HEK293 (cell line): ENCODE results near the gene PTP4A1.
A peak's percentile ranks its signal among the peaks of the same experiment; 100 is the strongest.

ENCODE experiments used
- BCL11A ChIP-seq: fragments of 450-650 bp; formaldehyde crosslinking; IDR thresholded peaks from 2 replicates; pipeline ENCODE4 v1.5.1; 2016; ENCODE audit warnings: low read depth, missing biosample characterization, missing genetic modification characterization
- GFI1B ChIP-seq: fragments of 450-650 bp; formaldehyde crosslinking; IDR thresholded peaks from 2 replicates; pipeline ENCODE4 v1.5.1; 2016; ENCODE audit warnings: missing biosample characterization, missing genetic modification characterization
- GLIS2 ChIP-seq: fragments of 450-650 bp; formaldehyde crosslinking; IDR thresholded peaks from 2 replicates; pipeline ENCODE4 v1.5.1; 2016; ENCODE audit warnings: missing biosample characterization, missing genetic modification characterization
- HOXD13 ChIP-seq: sonication (generic); formaldehyde crosslinking; IDR thresholded peaks from 2 replicates; pipeline ENCODE4 v1.8.0; 2022; ENCODE audit warnings: missing genetic modification reagents, borderline replicate concordance
- IKZF3 ChIP-seq: fragments of 450-650 bp; IDR thresholded peaks from 2 replicates; pipeline ENCODE4 v1.5.0; 2018; ENCODE audit warnings: missing biosample characterization, mild to moderate bottlenecking, missing genetic modification characterization, moderate library complexity
- KLF16 ChIP-seq: fragments of 450-650 bp; formaldehyde crosslinking; IDR thresholded peaks from 2 replicates; pipeline ENCODE4 v1.5.1; 2017; ENCODE audit warnings: missing biosample characterization, missing genetic modification characterization
- KLF8 ChIP-seq: fragments of 450-650 bp; formaldehyde crosslinking; IDR thresholded peaks from 2 replicates; pipeline ENCODE4 v1.5.1; 2016; ENCODE audit warnings: missing biosample characterization, missing genetic modification characterization
- KLF9 ChIP-seq: fragments of 450-650 bp; formaldehyde crosslinking; IDR thresholded peaks from 2 replicates; pipeline ENCODE4 v1.5.1; 2016; ENCODE audit warnings: missing biosample characterization, missing genetic modification characterization, low read depth
- MYNN ChIP-seq: fragments of 450-650 bp; formaldehyde crosslinking; IDR thresholded peaks from 2 replicates; pipeline ENCODE4 v1.5.1; 2016; ENCODE audit warnings: missing biosample characterization, missing genetic modification characterization, borderline replicate concordance
- TCF7L2 ChIP-seq: IDR thresholded peaks from 2 replicates; pipeline ENCODE4 v1.6.1; 2011; ENCODE audit warnings: low read depth, mild to moderate bottlenecking, inconsistent platforms, low read length, moderate library complexity, borderline replicate concordance
- ZBTB21 ChIP-seq: fragments of 450-650 bp; formaldehyde crosslinking; IDR thresholded peaks from 2 replicates; pipeline ENCODE4 v1.5.1; 2017; ENCODE audit warnings: missing biosample characterization, missing genetic modification characterization
- ZBTB7A ChIP-seq: fragments of 450-650 bp; formaldehyde crosslinking; IDR thresholded peaks from 2 replicates; pipeline ENCODE4 v1.5.1; 2016; ENCODE audit warnings: low read depth, missing biosample characterization, missing genetic modification characterization
- ZFP3 ChIP-seq: fragments of 450-650 bp; formaldehyde crosslinking; IDR thresholded peaks from 2 replicates; pipeline ENCODE4 v1.5.1; 2016; ENCODE audit warnings: low read depth, missing biosample characterization, missing genetic modification characterization
- ZNF155 ChIP-seq: fragments of 450-650 bp; formaldehyde crosslinking; IDR thresholded peaks from 2 replicates; pipeline ENCODE4 v1.5.1; 2016; ENCODE audit warnings: missing biosample characterization, missing genetic modification characterization
- ZNF169 ChIP-seq: fragments of 450-650 bp; formaldehyde crosslinking; IDR thresholded peaks from 2 replicates; pipeline ENCODE4 v1.5.1; 2016; ENCODE audit warnings: missing biosample characterization, missing genetic modification characterization
- ZNF174 ChIP-seq: fragments of 450-650 bp; formaldehyde crosslinking; IDR thresholded peaks from 2 replicates; pipeline ENCODE4 v1.5.0; 2017; ENCODE audit warnings: missing biosample characterization, mild to moderate bottlenecking, missing genetic modification characterization
- ZNF26 ChIP-seq: fragments of 450-650 bp; formaldehyde crosslinking; IDR thresholded peaks from 2 replicates; pipeline ENCODE4 v1.5.1; 2016; ENCODE audit warnings: missing biosample characterization, missing genetic modification characterization
- ZNF341 ChIP-seq: fragments of 450-650 bp; formaldehyde crosslinking; IDR thresholded peaks from 2 replicates; pipeline ENCODE4; 2016; ENCODE audit warnings: low read depth, missing biosample characterization, missing genetic modification characterization
- ZNF366 ChIP-seq: fragments of 450-650 bp; formaldehyde crosslinking; conservative IDR thresholded peaks from 2 replicates; pipeline ENCODE4 v1.5.1; 2016; ENCODE audit warnings: missing biosample characterization, missing genetic modification characterization
- ZNF416 ChIP-seq: fragments of 450-650 bp; formaldehyde crosslinking; IDR thresholded peaks from 2 replicates; pipeline ENCODE4 v1.5.1; 2016; ENCODE audit warnings: missing biosample characterization, missing genetic modification characterization
- ZNF449 ChIP-seq: fragments of 450-650 bp; formaldehyde crosslinking; IDR thresholded peaks from 2 replicates; pipeline ENCODE4 v1.5.1; 2017; ENCODE audit warnings: missing biosample characterization, mild to moderate bottlenecking, missing genetic modification characterization, moderate library complexity
- ZNF501 ChIP-seq: fragments of 450-650 bp; formaldehyde crosslinking; IDR thresholded peaks from 2 replicates; pipeline ENCODE4 v1.5.1; 2016; ENCODE audit warnings: missing biosample characterization, missing genetic modification characterization
- ZNF529 ChIP-seq: fragments of 450-650 bp; formaldehyde crosslinking; IDR thresholded peaks from 2 replicates; pipeline ENCODE4 v1.5.1; 2017; ENCODE audit warnings: missing genetic modification characterization, missing biosample characterization; ENCODE audit not compliant: insufficient replicate concordance
- ZNF549 ChIP-seq: fragments of 450-650 bp; IDR thresholded peaks from 2 replicates; pipeline ENCODE4 v1.5.1; 2018; ENCODE audit warnings: missing biosample characterization, missing genetic modification characterization, mild to moderate bottlenecking, inconsistent platforms, moderate library complexity
- ZNF555 ChIP-seq: fragments of 450-650 bp; formaldehyde crosslinking; conservative IDR thresholded peaks from 2 replicates; pipeline ENCODE4 v1.5.1; 2017; ENCODE audit warnings: missing biosample characterization, mild to moderate bottlenecking, missing genetic modification characterization, inconsistent platforms
- ZNF571 ChIP-seq: fragments of 450-650 bp; formaldehyde crosslinking; IDR thresholded peaks from 2 replicates; pipeline ENCODE4 v1.5.0; 2017; ENCODE audit warnings: missing biosample characterization, missing genetic modification characterization
- ZNF580 ChIP-seq: fragments of 450-650 bp; formaldehyde crosslinking; IDR thresholded peaks from 2 replicates; pipeline ENCODE4 v1.5.1; 2016; ENCODE audit warnings: missing biosample characterization, missing genetic modification characterization
- ZNF585B ChIP-seq: fragments of 450-650 bp; formaldehyde crosslinking; IDR thresholded peaks from 2 replicates; pipeline ENCODE4 v1.5.1; 2016; ENCODE audit warnings: missing biosample characterization, missing genetic modification characterization
- ZNF610 ChIP-seq: fragments of 450-650 bp; formaldehyde crosslinking; IDR thresholded peaks from 2 replicates; pipeline ENCODE4 v1.5.1; 2016; ENCODE audit warnings: missing biosample characterization, missing genetic modification characterization, borderline replicate concordance
- ZNF660 ChIP-seq: fragments of 450-650 bp; IDR thresholded peaks from 2 replicates; pipeline ENCODE4 v1.5.1; 2018; ENCODE audit warnings: missing biosample characterization, mild to moderate bottlenecking, missing genetic modification characterization
- ZNF670 ChIP-seq: fragments of 450-650 bp; formaldehyde crosslinking; IDR thresholded peaks from 2 replicates; pipeline ENCODE4 v1.5.1; 2016; ENCODE audit warnings: missing biosample characterization, missing genetic modification characterization, low read depth
- ZNF701 ChIP-seq: fragments of 450-650 bp; formaldehyde crosslinking; IDR thresholded peaks from 2 replicates; pipeline ENCODE4 v1.5.1; 2016; ENCODE audit warnings: missing biosample characterization, missing genetic modification characterization
- ZSCAN16 ChIP-seq: fragments of 450-650 bp; formaldehyde crosslinking; IDR thresholded peaks from 2 replicates; pipeline ENCODE4 v1.5.1; 2016; ENCODE audit warnings: missing biosample characterization, missing genetic modification characterization
- TF ChIP-seq, protein P1 (sequence below): fragments of 450-650 bp; formaldehyde crosslinking; IDR thresholded peaks from 2 replicates; pipeline ENCODE4 v1.5.1; 2016; ENCODE audit warnings: missing biosample characterization, missing genetic modification characterization, low read depth
- TF ChIP-seq, protein P2 (sequence below): fragments of 450-650 bp; formaldehyde crosslinking; IDR thresholded peaks from 2 replicates; pipeline ENCODE4 v1.5.1; 2016; ENCODE audit warnings: missing biosample characterization, missing genetic modification characterization, low read depth

Gene PTP4A1

DNA sequence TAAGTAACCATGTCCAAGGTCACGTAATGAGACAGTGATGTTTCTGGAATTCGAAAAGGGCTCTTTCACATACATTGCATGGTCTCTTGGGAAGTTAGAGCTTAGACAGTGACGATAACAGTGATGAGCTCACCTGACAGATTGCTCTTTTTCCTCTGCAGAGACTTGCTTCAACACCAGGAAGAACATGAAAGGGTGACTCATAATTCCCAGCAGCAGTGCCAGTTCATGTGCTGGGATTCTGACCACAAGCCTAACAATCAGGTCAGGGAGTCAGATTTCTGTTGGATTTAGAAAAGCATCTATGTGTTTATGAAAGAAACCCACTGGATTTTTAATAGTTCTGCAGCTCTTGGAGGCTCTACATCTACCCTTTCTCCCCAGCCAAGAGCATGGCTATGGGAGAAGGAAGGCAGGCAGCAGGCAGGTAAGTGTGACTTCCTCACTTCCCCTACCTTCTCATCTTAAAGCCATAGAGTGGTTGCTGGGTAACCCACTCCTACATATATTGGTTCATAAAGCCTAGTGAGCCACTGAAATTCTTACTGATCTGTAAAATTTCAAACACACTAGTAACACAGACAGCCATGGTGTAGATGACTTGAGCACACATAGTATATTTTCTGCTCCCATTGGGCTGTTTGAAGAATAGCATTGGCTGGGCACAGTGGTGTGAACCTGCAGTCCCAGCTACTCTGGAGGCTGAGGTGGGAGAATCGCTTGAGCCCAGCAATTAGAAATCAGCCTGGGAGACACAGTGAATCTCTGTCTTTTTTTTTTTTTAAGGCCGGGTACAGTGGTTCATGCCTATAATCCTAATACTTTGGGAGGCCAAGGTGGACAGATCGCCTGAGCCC lies 44.4 kb upstream of the PTP4A1 start (continued):
- TF ChIP-seq ZNF610 (tag by site-specific recombination) (no peak), ZBTB21 (tag by site-specific recombination) (peak; percentile 66), ZNF549 (no peak), ZNF416 (tag by site-specific recombination) (no peak), ZNF341 (tag by site-specific recombination) (no peak), KLF9 (no peak), HOXD13 (CRISPR knock-in tag) (no peak), ZNF585B (tag by site-specific recombination) (no peak), KLF8 (peak; percentile 66), ZSCAN16 (tag by site-specific recombination) (no peak), ZNF555 (tag by site-specific recombination) (no peak), ZNF174 (tag by site-specific recombination) (no peak), TCF7L2 (no peak), ZFP3 (tag by site-specific recombination) (no peak), ZBTB7A (tag by site-specific recombination) (no peak), ZNF501 (tag by site-specific recombination) (no peak), GFI1B (tag by site-specific recombination) (peak; percentile 98), ZNF449 (tag by site-specific recombination) (no peak), ZNF155 (tag by site-specific recombination) (no peak), ZNF670 (tag by site-specific recombination) (no peak), IKZF3 (tag by site-specific recombination) (no peak), KLF16 (no peak), ZNF366 (tag by site-specific recombination) (peak; percentile 94), ZNF169 (tag by site-specific recombination) (no peak), ZNF529 (tag by site-specific recombination) (no peak), ZNF571 (tag by site-specific recombination) (no peak), ZNF701 (tag by site-specific recombination) (no peak), ZNF26 (no peak), ZNF660 (tag by site-specific recombination) (peak; percentile 72), GLIS2 (tag by site-specific recombination) (no peak), ZNF580 (tag by site-specific recombination) (no peak), MYNN (tag by site-specific recombination) (no peak), BCL11A (tag by site-specific recombination) (0 out of 2 replicates have a peak, but pooled peaks have one; percentile 32)
- TF ChIP-seq, protein P1, sequence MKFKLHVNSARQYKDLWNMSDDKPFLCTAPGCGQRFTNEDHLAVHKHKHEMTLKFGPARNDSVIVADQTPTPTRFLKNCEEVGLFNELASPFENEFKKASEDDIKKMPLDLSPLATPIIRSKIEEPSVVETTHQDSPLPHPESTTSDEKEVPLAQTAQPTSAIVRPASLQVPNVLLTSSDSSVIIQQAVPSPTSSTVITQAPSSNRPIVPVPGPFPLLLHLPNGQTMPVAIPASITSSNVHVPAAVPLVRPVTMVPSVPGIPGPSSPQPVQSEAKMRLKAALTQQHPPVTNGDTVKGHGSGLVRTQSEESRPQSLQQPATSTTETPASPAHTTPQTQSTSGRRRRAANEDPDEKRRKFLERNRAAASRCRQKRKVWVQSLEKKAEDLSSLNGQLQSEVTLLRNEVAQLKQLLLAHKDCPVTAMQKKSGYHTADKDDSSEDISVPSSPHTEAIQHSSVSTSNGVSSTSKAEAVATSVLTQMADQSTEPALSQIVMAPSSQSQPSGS: peak; percentile 64
- TF ChIP-seq, protein P2, sequence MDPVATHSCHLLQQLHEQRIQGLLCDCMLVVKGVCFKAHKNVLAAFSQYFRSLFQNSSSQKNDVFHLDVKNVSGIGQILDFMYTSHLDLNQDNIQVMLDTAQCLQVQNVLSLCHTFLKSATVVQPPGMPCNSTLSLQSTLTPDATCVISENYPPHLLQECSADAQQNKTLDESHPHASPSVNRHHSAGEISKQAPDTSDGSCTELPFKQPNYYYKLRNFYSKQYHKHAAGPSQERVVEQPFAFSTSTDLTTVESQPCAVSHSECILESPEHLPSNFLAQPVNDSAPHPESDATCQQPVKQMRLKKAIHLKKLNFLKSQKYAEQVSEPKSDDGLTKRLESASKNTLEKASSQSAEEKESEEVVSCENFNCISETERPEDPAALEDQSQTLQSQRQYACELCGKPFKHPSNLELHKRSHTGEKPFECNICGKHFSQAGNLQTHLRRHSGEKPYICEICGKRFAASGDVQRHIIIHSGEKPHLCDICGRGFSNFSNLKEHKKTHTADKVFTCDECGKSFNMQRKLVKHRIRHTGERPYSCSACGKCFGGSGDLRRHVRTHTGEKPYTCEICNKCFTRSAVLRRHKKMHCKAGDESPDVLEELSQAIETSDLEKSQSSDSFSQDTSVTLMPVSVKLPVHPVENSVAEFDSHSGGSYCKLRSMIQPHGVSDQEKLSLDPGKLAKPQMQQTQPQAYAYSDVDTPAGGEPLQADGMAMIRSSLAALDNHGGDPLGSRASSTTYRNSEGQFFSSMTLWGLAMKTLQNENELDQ (tag by site-specific recombination): no peak
